NCI-H1694 treated with DMSO at 0.1 percent for 48 hours (cell line): ENCODE results near the gene TPSAB1.
"Not testable (repeated sequence)": the region's sequence is repeated elsewhere in the genome, so short reads cannot be mapped to it uniquely, and the experiment has no call there.

ENCODE experiments used
- DNase-seq: peaks from one replicate; lab custom pipeline; 2025; lab: John Stamatoyannopoulos, UW

Gene TPSAB1

GRCh38 chr16:1240436-1240835 is at the start of gene TPSAB1:
TSS of gene TPSAB1 (plus strand) at chr16:1240705. CDS start at chr16:1240939, 234 bp downstream.
- not testable (repeated sequence) for DNase-seq

DNA sequence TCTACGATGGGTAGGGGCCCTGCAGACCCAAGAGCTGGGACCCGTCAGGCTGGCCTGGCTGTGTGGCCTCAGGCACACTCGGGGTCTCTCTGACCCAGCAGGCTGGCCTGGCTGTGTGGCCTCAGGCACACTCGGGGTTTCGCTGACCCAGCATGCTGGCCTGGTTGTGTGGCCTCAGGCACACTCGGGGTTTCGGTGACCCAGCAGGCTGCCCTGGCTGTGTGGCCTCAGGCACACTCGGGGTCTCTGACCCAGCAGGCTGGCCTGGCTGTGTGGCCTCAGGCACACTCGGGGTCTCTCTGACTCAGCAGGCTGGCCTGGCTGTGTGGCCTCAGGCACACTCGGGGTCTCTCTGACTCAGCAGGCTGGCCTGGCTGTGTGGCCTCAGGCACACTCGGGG is 49.7 kb upstream of the TPSAB1 start:
- DNase-seq: not testable (repeated sequence)

DNA sequence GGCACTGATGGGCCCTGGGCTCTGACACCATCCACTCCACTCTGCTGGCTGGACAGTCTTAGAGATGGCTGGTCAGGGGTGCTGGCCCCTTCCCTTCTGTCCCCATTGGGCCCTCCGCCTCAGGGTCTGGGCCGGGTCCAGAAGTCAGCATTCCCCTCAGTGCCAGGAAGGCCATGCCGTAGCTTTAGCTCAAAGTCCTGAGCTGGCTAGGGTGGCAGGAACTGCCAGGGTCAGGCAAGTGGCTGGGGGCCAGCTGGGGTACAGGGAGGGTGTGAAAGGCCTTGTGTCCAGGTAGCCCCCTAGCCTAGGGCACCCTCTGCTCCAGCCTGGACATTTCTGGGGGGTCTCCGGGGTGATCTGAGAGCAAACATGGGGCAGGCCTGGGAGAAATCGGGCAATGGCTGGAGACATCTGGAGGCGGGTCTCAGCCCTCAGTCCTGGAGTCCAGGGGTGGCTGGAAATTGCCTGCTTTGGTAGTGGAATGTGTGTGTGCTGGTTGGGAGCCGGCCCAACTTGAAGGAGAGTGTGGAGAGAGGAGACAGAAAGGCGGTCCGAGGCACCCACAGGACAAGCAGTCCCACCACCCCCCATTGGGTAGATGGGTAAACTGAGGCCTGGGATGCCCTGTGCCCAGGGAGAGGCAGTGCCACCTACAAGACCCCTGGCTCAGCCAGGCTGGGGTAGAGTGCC is 48.0 kb upstream of the TPSAB1 start:
- no peak for DNase-seq

GRCh38 chr16:1193143-1193824 is 47.2 kb upstream of the TPSAB1 start:
- DNase-seq: peak; percentile 18

DNA sequence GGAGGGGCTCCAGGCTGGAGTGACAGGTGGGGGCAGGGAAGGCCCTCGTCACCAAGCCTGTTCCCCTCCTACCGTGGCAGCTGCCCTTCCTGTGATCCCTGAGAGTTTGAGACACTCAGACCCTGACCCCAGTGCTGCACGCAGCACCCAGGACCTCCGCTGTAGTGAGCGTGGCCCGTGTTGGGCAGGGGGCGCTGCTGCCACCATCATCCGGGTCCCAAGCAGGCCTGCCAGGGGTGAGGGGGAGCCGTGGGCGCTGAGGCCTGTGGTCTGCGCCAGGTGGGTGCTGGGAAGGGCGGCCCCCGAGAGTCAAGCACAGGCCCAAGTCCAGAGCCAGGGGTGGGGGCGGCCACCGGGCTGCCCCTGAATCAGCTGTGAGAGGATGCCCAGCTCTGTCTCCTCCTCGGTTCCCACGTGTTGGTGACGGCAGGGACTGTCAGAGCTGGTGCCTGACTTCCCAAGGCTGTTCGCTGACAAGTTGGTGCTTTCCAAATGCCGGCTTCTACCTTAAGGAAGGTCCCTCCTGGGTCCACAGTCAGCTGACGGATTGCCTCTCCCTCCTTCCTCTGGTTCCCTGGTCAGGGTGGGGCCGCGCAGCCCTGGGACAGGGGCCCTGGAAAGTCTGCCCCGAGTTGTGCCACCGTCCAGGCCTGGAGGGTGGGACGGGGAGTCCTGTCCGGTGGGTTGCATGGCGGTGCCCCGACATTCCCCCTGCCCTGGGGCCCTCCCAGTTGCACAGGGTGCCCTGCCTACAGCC is 46.5 kb upstream of the TPSAB1 start:
- DNase-seq: no peak

GRCh38 chr16:1194665-1195392 is 45.7 kb upstream of the TPSAB1 start:
- no peak for DNase-seq

DNA sequence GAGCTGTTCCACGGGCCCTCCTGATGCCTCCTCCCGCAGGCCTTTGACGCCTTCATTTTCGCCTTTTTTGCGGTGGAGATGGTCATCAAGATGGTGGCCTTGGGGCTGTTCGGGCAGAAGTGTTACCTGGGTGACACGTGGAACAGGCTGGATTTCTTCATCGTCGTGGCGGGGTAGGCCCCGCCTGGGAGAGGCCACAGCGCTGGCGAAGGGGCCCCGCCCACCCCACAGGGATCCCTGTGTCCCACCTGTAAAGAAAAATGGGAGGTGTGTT is 45.2 kb upstream of the TPSAB1 start:
- no peak for DNase-seq

- DNase-seq: no peak
Observed at GRCh38 chr16:1196494-1196893, 44.0 kb upstream of the TPSAB1 start.

- no peak for DNase-seq
Observed at GRCh38 chr16:1197237-1197866, 43.2 kb upstream of the TPSAB1 start.

- no peak for DNase-seq
Observed at GRCh38 chr16:1198194-1198593, 42.3 kb upstream of the TPSAB1 start.

- not testable (repeated sequence) for DNase-seq
Observed at GRCh38 chr16:1198671-1199346, 41.7 kb upstream of the TPSAB1 start.

DNA sequence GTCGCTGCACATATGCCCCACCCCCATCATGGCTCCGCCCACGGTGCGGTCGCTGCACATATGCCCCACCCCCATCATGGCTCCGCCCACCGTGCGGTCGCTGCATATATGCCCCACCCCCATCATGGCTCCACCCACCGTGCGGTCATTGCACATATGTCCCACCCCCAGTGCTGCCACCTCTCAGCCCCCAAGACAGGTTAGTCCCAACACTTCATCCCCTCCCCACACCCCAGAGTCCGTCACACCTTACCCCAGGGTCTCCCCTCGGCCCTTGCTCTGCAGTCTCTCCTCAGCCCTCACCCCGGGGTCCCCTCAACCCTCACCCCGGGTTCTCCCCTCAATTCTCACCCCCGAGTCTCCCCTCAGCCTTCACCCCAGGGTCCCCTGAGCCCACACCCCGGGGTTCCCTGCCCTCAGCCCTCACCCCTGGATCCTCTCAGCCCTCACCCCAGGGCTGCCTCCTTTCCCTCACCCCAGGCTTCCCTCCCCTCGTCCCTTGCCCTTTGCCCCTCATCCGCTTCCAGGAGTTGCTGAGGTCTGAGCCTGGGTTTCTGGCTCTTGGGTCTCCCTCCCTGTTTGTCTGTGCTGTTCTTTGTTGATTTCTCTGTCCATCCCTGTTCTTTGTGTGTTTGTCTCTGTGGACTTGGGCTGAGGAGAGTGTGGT is 41.0 kb upstream of the TPSAB1 start:
- no peak for DNase-seq

- no peak for DNase-seq
Observed at GRCh38 chr16:1200014-1200627, 40.4 kb upstream of the TPSAB1 start.

GRCh38 chr16:1201444-1201843 is 39.1 kb upstream of the TPSAB1 start:
- DNase-seq: no peak

GRCh38 chr16:1202274-1202673 is 38.2 kb upstream of the TPSAB1 start:
- DNase-seq: no peak

DNA sequence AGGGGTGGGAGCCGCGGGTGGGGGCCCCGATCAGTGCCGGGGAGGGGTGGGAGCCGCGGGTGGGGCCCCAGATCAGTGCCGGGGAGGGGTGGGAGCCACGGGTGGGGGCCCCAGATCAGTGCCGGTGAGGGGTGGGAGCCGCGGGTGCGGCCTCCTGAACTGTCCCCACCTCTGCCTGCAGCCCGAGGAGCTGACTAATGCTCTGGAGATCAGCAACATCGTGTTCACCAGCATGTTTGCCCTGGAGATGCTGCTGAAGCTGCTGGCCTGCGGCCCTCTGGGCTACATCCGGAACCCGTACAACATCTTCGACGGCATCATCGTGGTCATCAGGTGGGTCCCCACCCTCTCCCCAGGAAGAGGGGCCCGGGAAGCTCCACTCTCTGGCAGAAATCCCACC is 35.6 kb upstream of the TPSAB1 start:
- DNase-seq: no peak

- DNase-seq: no peak
Observed at GRCh38 chr16:1206326-1206725, 34.2 kb upstream of the TPSAB1 start.

DNA sequence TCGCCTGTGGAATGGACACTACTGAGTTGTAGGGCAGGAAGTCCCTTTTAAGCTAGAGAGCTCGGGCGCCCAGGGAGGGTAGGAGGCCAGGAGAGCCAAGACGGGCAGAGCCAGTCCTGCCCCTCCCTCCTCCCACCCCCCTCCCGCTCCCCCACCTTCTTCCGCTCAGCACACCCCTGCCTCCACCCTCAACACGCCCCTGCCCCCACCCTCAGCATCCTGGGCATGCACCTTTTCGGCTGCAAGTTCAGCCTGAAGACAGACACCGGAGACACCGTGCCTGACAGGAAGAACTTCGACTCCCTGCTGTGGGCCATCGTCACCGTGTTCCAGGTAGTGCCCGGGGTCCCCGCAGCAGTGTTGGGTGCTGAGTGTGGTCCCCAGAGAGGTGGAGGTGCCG is 33.7 kb upstream of the TPSAB1 start:
- DNase-seq: no peak

DNA sequence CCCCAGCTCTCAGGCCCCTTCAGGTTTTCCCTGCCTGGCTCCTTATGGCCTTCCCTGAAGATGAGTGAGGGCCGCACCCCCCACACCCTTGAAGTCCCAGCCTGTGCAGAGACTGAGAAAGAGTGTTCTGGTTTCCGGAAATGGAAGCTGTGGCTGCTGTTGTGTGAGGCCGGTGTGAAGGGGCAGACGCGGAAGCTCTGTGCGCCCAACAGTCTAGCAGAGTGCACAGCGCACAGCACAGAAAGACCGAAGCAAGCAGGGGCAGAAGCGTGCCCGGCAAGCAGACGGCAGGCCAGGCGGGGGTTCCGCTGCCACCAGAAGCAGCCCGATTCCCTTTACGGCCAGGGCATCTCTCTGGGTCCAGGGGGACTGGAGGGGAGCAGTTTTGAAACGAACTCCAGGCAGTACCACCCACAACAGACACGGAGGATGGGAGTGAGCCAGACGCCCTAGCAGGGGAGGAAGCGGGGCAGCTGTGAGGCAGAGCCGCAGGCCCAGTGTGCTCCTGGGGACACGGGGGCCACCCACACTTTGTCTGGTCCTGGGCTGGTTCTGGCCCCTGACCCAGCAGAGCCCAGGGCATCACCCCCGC is 32.2 kb upstream of the TPSAB1 start:
- DNase-seq: no peak

GRCh38 chr16:1209081-1209480 is 31.4 kb upstream of the TPSAB1 start:
- no peak for DNase-seq
